HepG2 (cell line): ENCODE data around the gene SRSF11. TPM values are rescaled to one million over a fixed set of nuclear protein-coding genes. Genes with fewer than 3 reads are reported as not detected.
A peak's percentile ranks its signal among the peaks of the same experiment; 100 is the strongest.

Source experiments
- ATAC-seq: fragments of 200-7000 bp; cut with Tn5 transposase; 3 replicates; pipeline ENCODE4 v1.9.1; 2020; ENCODE audit warnings: mild to moderate bottlenecking, moderate library complexity
- BruUV-seq: library from RNA; stranded (reverse); fragments of 400-500 nt; replicated peaks from 2 replicates; lab custom pipeline; 2021; lab: Mats Ljungman, UMichigan
- CTCF ChIA-PET: fragments of 300-600 bp; formaldehyde crosslinking; extraction: SDS; loops from one replicate; lab custom pipeline; 2021; ENCODE audit warnings: low total read pairs, inconsistent platforms, low intra/inter-chr PET ratio; lab: Yijun Ruan, JAX
- POLR2A ChIA-PET: fragments of 350-600 bp; sonication (Branson Sonifier 250); formaldehyde crosslinking; loops from one replicate; lab custom pipeline; 2020; ENCODE audit warnings: antibody characterized with exemption, inconsistent platforms; lab: Yijun Ruan, JAX
- DNase-seq: peaks from one replicate; pipeline ENCODE4 v3.0.0-alpha.2; 2015; ENCODE audit warnings: low spot score
- FAIRE-seq: peaks from 3 replicates; lab custom pipeline; 2011; peaks lifted over from hg19 to GRCh38; lab: Jason Lieb, UNC
- H2AFZ ChIP-seq: one replicate; pipeline ENCODE4 v1.6.1; 2011; ENCODE audit warnings: low read length, inconsistent platforms
- H3K27ac ChIP-seq: fragments of 300-600 bp; 3 replicates; pipeline ENCODE4 v1.8.0; 2011; ENCODE audit warnings: mixed run types, mild to moderate bottlenecking, mixed read lengths, low read length, inconsistent platforms; ENCODE audit not compliant: insufficient read depth; ENCODE audit errors: extremely low read length
- H3K27me3 ChIP-seq, 2 experiments: fragments of 200-600 bp in 1 of 2; 2 replicates in 1 of 2; 3 replicates in 1 of 2; pipeline versions ENCODE4 v1.6.0 to v1.8.0; 2011; ENCODE audit warnings: low read length in 2 of 2, mild to moderate bottlenecking in 2 of 2, moderate library complexity in 2 of 2, inconsistent platforms in 1 of 2; ENCODE audit not compliant: insufficient read depth in 2 of 2, control insufficient read depth in 1 of 2
- H3K36me3 ChIP-seq, 2 experiments: fragments of 200-600 bp in 1 of 2; replicated peaks in 1 of 2; 2 replicates in 1 of 2; 3 replicates in 1 of 2; pipeline versions ENCODE4 v1.5.1 to v1.8.0; 2011; ENCODE audit warnings: low read length in 2 of 2, inconsistent platforms in 1 of 2; ENCODE audit not compliant: insufficient read depth in 2 of 2, control insufficient read depth in 1 of 2
- H3K4me1 ChIP-seq: 2 replicates; pipeline ENCODE4 v1.5.1; 2012; ENCODE audit warnings: low read length, inconsistent platforms; ENCODE audit not compliant: insufficient read depth
- H3K4me2 ChIP-seq: 2 replicates; pipeline ENCODE4 v1.6.0; 2011; ENCODE audit warnings: low read depth, low read length, inconsistent platforms
- H3K4me3 ChIP-seq, 3 experiments: fragments of 200-600 bp in 1 of 3; sonication (generic), shearing (Covaris generic) in 1 of 3; replicated peaks in 1 of 3; 2 replicates each; pipeline ENCODE4 v1.5.1; 2011 to 2016; ENCODE audit warnings: low read length in 3 of 3, inconsistent platforms in 2 of 3, low read depth in 2 of 3, mild to moderate bottlenecking in 2 of 3, control low read depth in 1 of 3, mixed read lengths in 1 of 3; ENCODE audit not compliant: insufficient read depth in 1 of 3
- H3K79me2 ChIP-seq: one replicate; pipeline ENCODE4 v1.6.1; 2011; ENCODE audit warnings: low read length, inconsistent platforms; ENCODE audit not compliant: insufficient read depth
- H3K9ac ChIP-seq: 2 replicates; pipeline ENCODE4 v1.6.0; 2011; ENCODE audit warnings: mild to moderate bottlenecking, low read depth, low read length, inconsistent platforms; ENCODE audit not compliant: insufficient read depth
- H3K9me3 ChIP-seq: 2 replicates; pipeline ENCODE4 v1.5.1; 2012; ENCODE audit warnings: mild to moderate bottlenecking, low read length
- H4K20me1 ChIP-seq: 2 replicates; pipeline ENCODE4 v1.6.0; 2011; ENCODE audit warnings: inconsistent platforms, mild to moderate bottlenecking, low read length, moderate library complexity; ENCODE audit not compliant: insufficient read depth
- AFF4 ChIP-seq: sonication (generic); formaldehyde crosslinking; IDR thresholded peaks from 2 replicates; pipeline ENCODE4 v1.4.0; 2020; ENCODE audit warnings: missing genetic modification reagents
- DPF2 ChIP-seq: sonication (generic); formaldehyde crosslinking; IDR thresholded peaks from 2 replicates; pipeline ENCODE4 v1.4.0; 2020; ENCODE audit warnings: mild to moderate bottlenecking, low read depth, missing genetic modification reagents, borderline replicate concordance
- GATA4 ChIP-seq: sonication (generic); IDR thresholded peaks from 2 replicates; pipeline ENCODE4 v1.6.1; 2016; ENCODE audit warnings: antibody characterized with exemption, low read depth, borderline replicate concordance
- HES4 ChIP-seq: sonication (generic); formaldehyde crosslinking; IDR thresholded peaks from 2 replicates; pipeline ENCODE4 v1.9.0; 2021; ENCODE audit warnings: mild to moderate bottlenecking, missing genetic modification reagents, borderline replicate concordance
- MTA1 ChIP-seq: sonication (generic); formaldehyde crosslinking; IDR thresholded peaks from 2 replicates; pipeline ENCODE4 v1.4.0; 2020; ENCODE audit warnings: missing genetic modification reagents, mild to moderate bottlenecking, borderline replicate concordance
- REXO4 ChIP-seq: sonication (generic); formaldehyde crosslinking; IDR thresholded peaks from 2 replicates; pipeline ENCODE4 v1.8.0; 2022; ENCODE audit warnings: missing genetic modification reagents, mild to moderate bottlenecking, borderline replicate concordance
- TAF1 ChIP-seq: sonication (generic); formaldehyde crosslinking; IDR thresholded peaks from 2 replicates; pipeline ENCODE4 v1.4.0; 2020; ENCODE audit warnings: missing genetic modification reagents
- ZBED4 ChIP-seq: sonication (generic); formaldehyde crosslinking; IDR thresholded peaks from 2 replicates; pipeline ENCODE4 v1.4.0; 2020; ENCODE audit warnings: missing genetic modification reagents, borderline replicate concordance
- ZNF232 ChIP-seq: sonication (generic); formaldehyde crosslinking; IDR thresholded peaks from 2 replicates; pipeline ENCODE4 v1.4.0; 2020; ENCODE audit warnings: missing genetic modification reagents, borderline replicate concordance
- ZNF414 ChIP-seq: sonication (generic); formaldehyde crosslinking; IDR thresholded peaks from 2 replicates; pipeline ENCODE4 v1.5.0; 2020; ENCODE audit warnings: missing genetic modification reagents
- ZNF552 ChIP-seq: sonication (generic); formaldehyde crosslinking; IDR thresholded peaks from 2 replicates; pipeline ENCODE4 v1.9.0; 2022; ENCODE audit warnings: missing genetic modification reagents, mild to moderate bottlenecking, borderline replicate concordance
- ZNF564 ChIP-seq: sonication (generic); formaldehyde crosslinking; IDR thresholded peaks from 2 replicates; pipeline ENCODE4 v1.8.1; 2023; ENCODE audit warnings: mild to moderate bottlenecking, missing genetic modification reagents
- ZNF780A ChIP-seq: sonication (generic); formaldehyde crosslinking; IDR thresholded peaks from 2 replicates; pipeline ENCODE4 v1.8.0; 2022; ENCODE audit warnings: mild to moderate bottlenecking, missing genetic modification reagents, moderate library complexity
- ZSCAN9 ChIP-seq: IDR thresholded peaks from 2 replicates; pipeline ENCODE4 v1.6.1; 2016; ENCODE audit warnings: borderline replicate concordance
- WGBS: methylation state at CpG from one replicate; pipeline ENCODE4 v1.1.6; 2017; ENCODE audit warnings: low lambda C conversion rate; 5-methylcytosine and 5-hydroxymethylcytosine counted together
- in situ Hi-C: cut with HindIII; loops from 2 replicates; pipeline ENCODE4 v1.10.0; 2017; ENCODE audit warnings: low pct_unique_long_range_greater_than_20kb; ENCODE audit not compliant: extremely low pct_ligation_motif_present
- intact Hi-C: fragments of 100-400 bp; cut with micrococcal nuclease; formaldehyde crosslinking; loops from one replicate; pipeline ENCODE4 v1.10.0; 2022; ENCODE audit not compliant: unreplicated experiment
- polyA plus RNA-seq, 8 experiments: library from polyadenylated mRNA; depleted of rRNA in 3 of 8; stranded (reverse) in 7 of 8; unstranded in 1 of 8; fragments of >200 nt; fragmentation: Illumina TruSeq in 4 of 8; extraction: Trizol in 4 of 8; gene quantifications; 2 replicates each; pipeline versions ENCODE4 v1.2.1 to v1.2.3, GENCODE V29; 2011 to 2016; ENCODE audit warnings: low read depth in 4 of 8, missing spikeins in 1 of 8, mixed read lengths in 1 of 8; ENCODE audit not compliant: insufficient read depth in 1 of 8
- total RNA-seq, 5 experiments: library from RNA; depleted of rRNA; stranded (reverse); fragments of >200 nt; fragmentation: Illumina TruSeq; extraction: Trizol; gene quantifications; 2 replicates each; pipeline ENCODE4 v1.2.3, GENCODE V29; 2016; ENCODE audit warnings: low read depth in 1 of 5

SRSF11 gene
- total and polyA plus RNA-seq, 2 of the 13 experiments (the other 11 are each of a cell fraction or from before 2014, with no cell fraction given) = 118 to 381 TPM

DNA sequence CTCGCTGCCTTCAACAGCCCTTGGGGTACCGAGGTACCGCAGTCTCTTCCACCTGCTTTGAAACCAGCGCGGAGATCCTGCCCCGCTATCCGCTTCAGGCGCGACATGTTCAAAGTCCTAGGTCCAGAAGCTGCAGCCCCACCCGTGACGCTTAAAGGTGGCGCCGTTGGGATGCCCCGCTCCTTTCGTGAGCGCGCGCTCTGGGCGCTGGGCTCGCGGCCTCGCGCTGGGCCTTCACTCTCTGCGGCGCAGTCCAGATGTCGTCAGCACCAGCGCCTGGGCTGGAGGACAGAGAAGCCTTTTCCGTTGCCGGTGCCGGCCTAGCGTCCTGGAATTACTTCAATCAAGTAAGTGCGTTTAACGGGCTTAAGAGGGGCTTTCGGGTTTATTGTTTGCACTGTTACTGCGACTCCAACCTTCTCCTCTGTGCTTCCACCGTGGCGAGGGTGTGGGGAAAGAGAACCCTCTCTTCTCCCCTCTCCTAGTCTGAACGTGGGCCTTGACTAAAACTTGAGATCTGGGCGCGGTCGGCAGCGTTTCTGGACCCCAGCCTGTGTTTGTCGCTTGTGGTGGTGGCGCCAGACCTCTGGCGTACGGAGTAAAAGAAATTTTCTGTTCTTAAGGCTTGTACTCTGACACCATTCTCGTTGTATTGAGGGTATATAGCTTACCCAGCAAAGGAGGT lies 15.6 kb upstream of the SRSF11 start, which contains the start of gene LRRC40:
TSS of gene LRRC40 (minus strand) at position 146 of the 685 bp plus-strand sequence. CDS start at position 107, 39 bp downstream.
- peak; percentile 86 for FAIRE-seq
- ATAC-seq = peak; percentile 94
- Histone ChIP-seq H3K27me3 (no peaks in the 10 kb centered on the region; a peak in 2 of 5 replicates), H2AFZ (peak within 1 kb of the TSS; percentile 78), H3K36me3 (peaks cover 0 to 13% of the 10 kb centered on the region in 2 experiments; a peak in 2 of 5 replicates), H3K4me1 (peaks cover 58% of the 10 kb centered on the region), H3K4me2 (peak within 1 kb of the TSS; percentile 83), H3K9me3 (no peaks in the 10 kb centered on the region), H3K4me3 (peak within 1 kb of the TSS; percentile 81 to 98 (median 90)), H3K9ac (peak within 1 kb of the TSS; percentile 97), H3K79me2 (peaks cover 94% of the 10 kb centered on the region), H3K27ac (peak within 1 kb of the TSS; percentile 96), H4K20me1 (no peaks in the 10 kb centered on the region; the same call in 1 of the 2 replicates)
- in situ Hi-C loops = loop anchor here (10.0 kb wide), 2 partner anchors 209 to 879 kb away; partner anchors contain the start of genes CTH and ZRANB2
- intact Hi-C loops = loop anchor here (1.0 to 5.0 kb wide), 3 partner anchors 16 to 877 kb away; partner anchors contain the start of genes SRSF11 and ZRANB2
- peak; percentile 94 for DNase-seq
- no TSS peak for BruUV-seq
- ChIA-PET POLR2A (interaction anchor here (0.9 to 3.2 kb wide), 7 partner anchors 11 to 876 kb away, joined by 3 to 41 read pairs (median 5); partner anchors contain the start of genes ANKRD13C, CTH, SRSF11 and ZRANB2), CTCF (no interaction called here)
- WGBS = 0% methylated on average over 34 of the region's 47 CpGs
- TF ChIP-seq HES4 (CRISPR knock-in tag) (peak; percentile 25; the same call in 1 of the 2 replicates), AFF4 (CRISPR knock-in tag) (no peak), ZNF232 (CRISPR knock-in tag) (peak; percentile 37; the same call in 1 of the 2 replicates), ZNF564 (peak; percentile 77; the same call in 1 of the 2 replicates), ZNF414 (CRISPR knock-in tag) (peak; percentile 95), MTA1 (peak; percentile 71; the same call in 1 of the 2 replicates), ZNF780A (CRISPR knock-in tag) (no peak), TAF1 (CRISPR knock-in tag) (peak; percentile 88), GATA4 (no peak), ZNF552 (CRISPR knock-in tag) (no peak; the same call in 1 of the 2 replicates), REXO4 (CRISPR knock-in tag) (0 out of 2 replicates have a peak, but pooled peaks have one; percentile 22), DPF2 (CRISPR knock-in tag) (no peak), ZBED4 (no peak), ZSCAN9 (CRISPR knock-in tag) (peak; percentile 87; the same call in 1 of the 2 replicates)
